Measurements from ENCODE around the gene FAAP100.

FAAP100 gene

GRCh38 chr17:81550285-81550684 lies 1.9 kb downstream of the FAAP100 start:
- no peak for TF ChIP-seq CTCF (IDR thresholded peaks at IDR 0.05; ENCODE audit: low read depth, low read length, missing control alignments)
- Histone ChIP-seq H3K27ac (no peak overlapping the region), H3K36me3 (replicated peaks) (peaks cover 35% of the 10 kb centered on the region), H3K4me3 (ENCODE audit: low read depth, low read length) (no peak overlapping the region), H3K27me3 (replicated peaks) (no peaks in the 10 kb centered on the region)
- DNase-seq, result no peak
- in situ Hi-C loops (cut with HindIII; ENCODE audit: low pct_ligation_motif_present, low sequenced_read_pairs), result no loop called here

GRCh38 chr17:81549826-81550225 lies 2.3 kb downstream of the FAAP100 start:
- no peak for DNase-seq
- in situ Hi-C loops (cut with HindIII; ENCODE audit: low pct_ligation_motif_present, low sequenced_read_pairs), result no loop called here
- TF ChIP-seq CTCF (IDR thresholded peaks at IDR 0.05; ENCODE audit: low read depth, low read length, missing control alignments), result no peak
- peaks cover 40% of the 10 kb centered on the region for H3K36me3 ChIP-seq (replicated peaks)
- no peaks in the 10 kb centered on the region for H3K27me3 ChIP-seq (replicated peaks)
- no peak overlapping the region for H3K4me3 ChIP-seq (ENCODE audit: low read depth, low read length)
- no peak overlapping the region for H3K27ac ChIP-seq

GRCh38 chr17:81549031-81549557 lies 3.1 kb downstream of the FAAP100 start:
- no peak for TF ChIP-seq CTCF (IDR thresholded peaks at IDR 0.05; ENCODE audit: low read depth, low read length, missing control alignments)
- in situ Hi-C loops (cut with HindIII; ENCODE audit: low pct_ligation_motif_present, low sequenced_read_pairs), result no loop called here
- no peak for DNase-seq
- no peaks in the 10 kb centered on the region for H3K27me3 ChIP-seq (replicated peaks)
- no peak overlapping the region for H3K4me3 ChIP-seq (ENCODE audit: low read depth, low read length)
- H3K27ac ChIP-seq, result no peak overlapping the region
- H3K36me3 ChIP-seq (replicated peaks), result peaks cover 47% of the 10 kb centered on the region

- Histone ChIP-seq H3K27me3 (replicated peaks) (no peaks in the 10 kb centered on the region), H3K27ac (no peak overlapping the region), H3K4me3 (ENCODE audit: low read depth, low read length) (no peak overlapping the region), H3K36me3 (replicated peaks) (peaks cover 53% of the 10 kb centered on the region)
- DNase-seq, result no peak
- in situ Hi-C loops (cut with HindIII; ENCODE audit: low pct_ligation_motif_present, low sequenced_read_pairs), result no loop called here
- no peak for TF ChIP-seq CTCF (IDR thresholded peaks at IDR 0.05; ENCODE audit: low read depth, low read length, missing control alignments)
Observed at GRCh38 chr17:81547614-81547982, 4.6 kb downstream of the FAAP100 start.

GRCh38 chr17:81546906-81547613 lies 5.1 kb downstream of the FAAP100 start:
- Histone ChIP-seq H3K27me3 (replicated peaks) (no peaks in the 10 kb centered on the region), H3K4me3 (ENCODE audit: low read depth, low read length) (no peak overlapping the region), H3K36me3 (replicated peaks) (peaks cover 53% of the 10 kb centered on the region), H3K27ac (no peak overlapping the region)
- TF ChIP-seq CTCF (IDR thresholded peaks at IDR 0.05; ENCODE audit: low read depth, low read length, missing control alignments), result no peak
- in situ Hi-C loops (cut with HindIII; ENCODE audit: low pct_ligation_motif_present, low sequenced_read_pairs), result no loop called here
- DNase-seq, result no peak

All from brain microvascular endothelial cell (primary cell).